ENCODE data around the gene PPP1R2C.

- TF ChIP-seq POLR2A (IDR thresholded peaks at IDR 0.05; ENCODE audit: low read length) (no peak), GATA1 (IDR thresholded peaks at IDR 0.05; ENCODE audit: low read depth, low read length) (no peak)
These were observed 5.5 kb upstream of the PPP1R2C start for GRCh38 chrX:42783451-42783850.
